ENCODE results near the gene HGFAC. TPM values are rescaled to one million over a fixed set of nuclear protein-coding genes. Genes with fewer than 3 reads are reported as not detected.

Gene HGFAC
- total and polyA plus RNA-seq, 2 experiments from 2014 or later: 0.87 to 1.7 TPM

DNA sequence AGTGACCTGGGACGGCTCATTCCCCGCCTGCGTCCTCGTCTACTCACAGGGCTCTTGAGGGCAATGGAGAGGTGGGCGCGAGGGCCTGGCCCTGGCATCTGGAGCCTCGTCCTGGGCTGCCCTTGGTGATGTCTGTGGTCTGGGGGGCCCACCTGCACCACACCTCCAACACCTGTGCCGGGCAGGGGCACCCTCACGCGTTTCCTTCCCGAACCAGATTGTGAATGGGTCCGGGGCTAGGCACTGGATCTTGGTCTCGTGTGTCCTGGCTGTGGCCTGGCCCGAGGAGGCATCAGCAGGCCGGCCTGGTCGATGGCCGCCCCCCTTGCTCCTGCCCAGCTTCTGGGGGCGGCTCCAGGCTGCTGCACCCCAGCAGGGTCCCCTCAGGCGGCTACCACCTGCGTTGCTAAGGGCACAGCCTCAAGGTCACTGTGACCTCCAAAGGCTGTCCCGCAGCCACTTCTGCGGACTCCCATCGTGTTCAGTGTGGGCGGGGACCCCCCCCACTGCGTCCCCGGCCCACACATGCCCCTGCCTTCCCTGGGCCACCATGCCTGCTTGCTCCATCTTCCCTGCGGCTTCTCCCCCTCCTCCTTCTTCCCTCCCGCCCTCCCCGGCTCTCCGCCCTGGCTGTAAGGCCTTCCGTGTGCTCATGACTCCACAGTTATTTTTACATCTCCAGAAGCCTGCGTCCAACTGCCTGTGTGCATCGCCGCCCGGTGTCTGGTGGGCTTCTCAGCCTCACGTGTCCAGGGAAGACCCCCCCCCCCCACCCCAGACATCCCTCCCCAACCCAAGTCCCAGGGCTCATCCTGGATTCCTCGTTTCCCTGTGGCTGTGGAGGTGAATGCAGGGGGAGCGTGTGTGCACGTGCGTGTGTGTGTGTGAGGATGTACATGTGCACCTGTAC is 25.2 kb downstream of the HGFAC start:
- H3K27me3 ChIP-seq: peaks cover 11% of the 10 kb centered on the region
- no peaks in the 10 kb centered on the region for H3K36me3 ChIP-seq (replicated peaks; ENCODE audit: insufficient read depth, low read depth)
- H3K4me3 ChIP-seq: no peak overlapping the region
- no peaks in the 10 kb centered on the region for H3K9me2 ChIP-seq (replicated peaks; ENCODE audit: insufficient read depth)
- H3K9me3 ChIP-seq (ENCODE audit: low read depth): no peaks in the 10 kb centered on the region
- no peaks in the 10 kb centered on the region for H3K79me2 ChIP-seq
- no peak overlapping the region for H2AFZ ChIP-seq
- 88% methylated on average over 32 of the region's 40 CpGs for WGBS (ENCODE audit: low lambda C conversion rate, missing lambda C conversion rate)
- no peaks in the 10 kb centered on the region for H3K4me1 ChIP-seq (ENCODE audit: insufficient read depth)
- no peaks in the 10 kb centered on the region for H4K20me1 ChIP-seq (ENCODE audit: insufficient read depth, poor library complexity, severe bottlenecking)
- no peak overlapping the region for H3K27ac ChIP-seq
- no peak for DNase-seq (ENCODE audit: low spot score)
- no peak overlapping the region for H3K4me2 ChIP-seq
- TF ChIP-seq CTCF (IDR thresholded peaks at IDR 0.05; ENCODE audit: poor library complexity) (no peak), EZH2phosphoT487 (IDR thresholded peaks at IDR 0.05; ENCODE audit: low read depth, severe bottlenecking, unreplicated experiment) (no peak), EZH2 (IDR thresholded peaks at IDR 0.05; ENCODE audit: borderline replicate concordance) (no peak)

DNA sequence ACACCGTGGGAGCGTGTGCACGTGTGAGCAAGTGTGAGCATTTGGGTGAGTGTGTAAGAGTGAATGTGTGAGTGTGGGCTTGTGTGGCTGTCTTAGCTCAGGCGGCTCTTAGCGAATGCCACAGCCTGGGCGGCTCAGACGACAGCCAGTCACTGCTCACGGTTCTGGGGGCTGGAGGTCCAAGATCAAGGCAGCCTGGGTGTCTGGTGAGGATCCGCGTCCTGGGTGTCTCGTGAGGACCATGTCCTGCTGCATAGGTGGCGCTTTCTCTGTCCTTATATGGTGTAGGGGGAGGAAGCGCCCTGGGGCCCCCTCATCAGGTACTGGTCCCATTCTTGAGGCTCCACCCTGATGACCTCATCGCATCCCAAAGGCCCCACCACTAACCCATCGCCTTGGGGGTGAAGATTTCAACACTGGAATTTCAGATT is 25.8 kb downstream of the HGFAC start:
- H3K27me3 ChIP-seq: peaks cover 13% of the 10 kb centered on the region
- no peaks in the 10 kb centered on the region for H3K4me1 ChIP-seq (ENCODE audit: insufficient read depth)
- H3K79me2 ChIP-seq: no peaks in the 10 kb centered on the region
- H3K36me3 ChIP-seq (replicated peaks; ENCODE audit: insufficient read depth, low read depth): no peaks in the 10 kb centered on the region
- no peak overlapping the region for H3K4me3 ChIP-seq
- no peak overlapping the region for H2AFZ ChIP-seq
- no peak overlapping the region for H3K27ac ChIP-seq
- 84% methylated on average over 15 of the region's 15 CpGs for WGBS (ENCODE audit: low lambda C conversion rate, missing lambda C conversion rate)
- no peaks in the 10 kb centered on the region for H3K9me2 ChIP-seq (replicated peaks; ENCODE audit: insufficient read depth)
- no peaks in the 10 kb centered on the region for H3K9me3 ChIP-seq (ENCODE audit: low read depth)
- no peak for TF ChIP-seq CTCF (IDR thresholded peaks at IDR 0.05; ENCODE audit: poor library complexity)
- no peak for TF ChIP-seq EZH2phosphoT487 (IDR thresholded peaks at IDR 0.05; ENCODE audit: low read depth, severe bottlenecking, unreplicated experiment)
- TF ChIP-seq EZH2 (IDR thresholded peaks at IDR 0.05; ENCODE audit: borderline replicate concordance): no peak
- DNase-seq (ENCODE audit: low spot score): no peak
- H3K4me2 ChIP-seq: no peak overlapping the region
- H4K20me1 ChIP-seq (ENCODE audit: insufficient read depth, poor library complexity, severe bottlenecking): no peaks in the 10 kb centered on the region

- Histone ChIP-seq H3K27me3 (peaks cover 9% of the 10 kb centered on the region), H2AFZ (no peak overlapping the region), H3K9me3 (ENCODE audit: low read depth) (no peaks in the 10 kb centered on the region), H3K36me3 (replicated peaks; ENCODE audit: insufficient read depth, low read depth) (no peaks in the 10 kb centered on the region), H3K79me2 (no peaks in the 10 kb centered on the region), H3K4me1 (ENCODE audit: insufficient read depth) (no peaks in the 10 kb centered on the region), H3K4me2 (no peak overlapping the region), H3K4me3 (no peak overlapping the region), H4K20me1 (ENCODE audit: insufficient read depth, poor library complexity, severe bottlenecking) (no peaks in the 10 kb centered on the region), H3K9me2 (replicated peaks; ENCODE audit: insufficient read depth) (no peaks in the 10 kb centered on the region), H3K27ac (no peak overlapping the region)
- no peak for TF ChIP-seq EZH2 (IDR thresholded peaks at IDR 0.05; ENCODE audit: borderline replicate concordance)
- TF ChIP-seq EZH2phosphoT487 (IDR thresholded peaks at IDR 0.05; ENCODE audit: low read depth, severe bottlenecking, unreplicated experiment): no peak
- no peak for DNase-seq (ENCODE audit: low spot score)
- 93% methylated on average over 10 of the region's 10 CpGs for WGBS (ENCODE audit: low lambda C conversion rate, missing lambda C conversion rate)
These were observed 26.4 kb downstream of the HGFAC start for GRCh38 chr4:3468154-3468553.

DNA sequence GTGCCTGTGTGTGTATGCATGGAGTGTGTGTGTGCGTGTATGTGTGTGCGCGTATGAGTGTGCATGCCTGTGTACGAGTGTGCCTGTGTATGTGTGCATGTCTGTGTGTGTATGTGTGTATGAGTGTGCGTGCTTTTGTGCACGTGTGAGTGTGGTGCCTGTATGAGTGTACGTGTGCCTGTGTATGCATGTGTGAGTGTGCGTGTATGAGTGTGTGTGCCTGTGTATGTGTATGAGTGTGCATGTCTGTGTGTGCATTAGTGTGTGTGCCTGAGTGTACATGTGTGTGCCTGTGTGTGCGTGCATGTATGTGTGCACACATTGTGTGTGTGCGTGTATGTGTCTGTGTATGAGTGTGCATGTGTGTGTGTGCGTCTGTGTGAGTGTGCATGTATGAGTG is 27.0 kb downstream of the HGFAC start:
- Histone ChIP-seq H3K9me3 (ENCODE audit: low read depth) (no peaks in the 10 kb centered on the region), H3K36me3 (replicated peaks; ENCODE audit: insufficient read depth, low read depth) (no peaks in the 10 kb centered on the region), H3K79me2 (no peaks in the 10 kb centered on the region), H3K9me2 (replicated peaks; ENCODE audit: insufficient read depth) (no peaks in the 10 kb centered on the region), H4K20me1 (ENCODE audit: insufficient read depth, poor library complexity, severe bottlenecking) (no peaks in the 10 kb centered on the region), H3K4me2 (no peak overlapping the region), H3K4me3 (no peak overlapping the region), H3K4me1 (ENCODE audit: insufficient read depth) (no peaks in the 10 kb centered on the region), H2AFZ (no peak overlapping the region), H3K27me3 (peaks cover 9% of the 10 kb centered on the region), H3K27ac (no peak overlapping the region)
- TF ChIP-seq EZH2phosphoT487 (IDR thresholded peaks at IDR 0.05; ENCODE audit: low read depth, severe bottlenecking, unreplicated experiment) (no peak), CTCF (IDR thresholded peaks at IDR 0.05; ENCODE audit: poor library complexity) (no peak), EZH2 (IDR thresholded peaks at IDR 0.05; ENCODE audit: borderline replicate concordance) (no peak)
- 89% methylated on average over 11 of the region's 11 CpGs for WGBS (ENCODE audit: low lambda C conversion rate, missing lambda C conversion rate)
- no peak for DNase-seq (ENCODE audit: low spot score)

All from hepatocyte (in vitro differentiated cells).